NCI-H82 treated with DMSO at 0.1 percent for 48 hours (cell line): Measurements from ENCODE around the gene TOP1.

Experiments used
- DNase-seq: peaks from one replicate; lab custom pipeline; 2025; ENCODE audit not compliant: unreplicated experiment; lab: John Stamatoyannopoulos, UW

The TOP1 gene

DNA sequence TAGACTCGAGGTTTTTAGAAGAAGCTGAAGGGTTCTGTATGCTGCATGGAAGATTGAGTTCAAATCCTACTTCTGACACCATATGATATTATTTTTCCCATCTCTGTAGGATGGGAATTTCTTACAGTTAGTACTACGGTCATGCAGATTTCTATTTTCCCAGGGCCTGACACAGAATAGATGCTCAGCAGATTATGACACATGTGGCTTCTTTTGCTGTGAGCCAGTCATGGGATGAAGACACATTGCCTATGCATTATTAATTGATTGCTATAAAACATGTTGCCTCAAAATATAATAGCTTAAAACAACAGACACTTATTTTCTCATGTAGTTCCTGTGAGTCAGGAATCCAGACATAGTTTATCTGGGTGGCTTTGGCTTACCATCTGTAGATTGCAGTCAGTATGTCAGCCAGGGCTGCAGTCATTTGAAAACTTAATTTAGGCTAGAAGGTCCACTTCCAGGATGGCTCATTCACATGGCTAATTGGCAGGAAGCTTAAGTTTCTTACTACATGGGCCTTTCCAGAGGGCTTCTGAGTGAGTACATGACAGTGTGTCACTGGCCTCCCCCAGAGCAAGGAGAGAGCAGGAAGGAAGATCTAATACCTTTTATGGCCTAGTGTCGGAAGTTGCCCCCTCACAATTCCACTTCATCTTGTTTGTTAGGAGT is 29.5 kb downstream of the TOP1 start:
- no peak for DNase-seq

DNA sequence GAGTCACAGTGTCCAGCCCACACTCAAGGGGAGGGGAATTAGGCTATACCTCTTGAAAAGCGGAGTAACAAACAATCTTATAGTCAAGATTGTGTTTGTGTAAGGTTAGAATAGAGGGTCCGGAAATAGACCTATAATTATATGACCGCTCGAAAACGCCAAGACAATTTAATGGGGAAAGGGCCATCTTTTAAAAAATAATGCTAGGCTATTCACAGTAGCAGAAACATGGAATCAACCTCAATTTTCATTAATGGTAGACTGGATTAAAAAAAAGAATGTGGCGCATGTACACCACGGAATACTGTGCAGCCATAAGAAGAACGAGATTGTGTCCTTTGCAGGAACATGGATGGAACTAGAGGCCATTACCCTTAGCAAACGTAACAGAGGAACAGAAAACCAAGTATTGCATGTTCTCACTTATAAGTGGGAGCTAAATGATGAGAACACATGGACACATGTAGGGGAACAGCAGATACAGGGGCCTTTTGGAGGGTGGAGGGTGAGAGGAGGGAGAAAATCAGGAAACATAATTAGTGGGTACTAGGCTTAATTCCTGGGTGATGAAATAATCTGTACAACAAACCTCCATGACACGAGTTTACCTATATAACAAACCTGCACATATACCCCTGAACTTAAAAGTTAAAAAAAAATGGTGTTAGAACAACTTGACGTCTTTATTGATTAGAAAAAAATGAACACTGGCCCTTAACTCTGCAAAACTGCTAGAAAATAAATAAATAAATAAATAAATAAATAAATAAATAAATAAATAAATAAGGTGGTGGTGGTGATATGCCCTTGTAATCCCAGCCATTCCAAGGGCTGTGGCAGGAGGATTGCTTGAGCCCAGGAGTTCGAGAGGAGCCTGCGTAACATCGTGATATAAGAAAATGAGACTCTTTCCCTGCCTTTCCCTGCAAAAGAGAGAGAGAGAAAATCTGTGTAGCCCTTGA is 30.3 kb downstream of the TOP1 start:
- no peak for DNase-seq

DNA sequence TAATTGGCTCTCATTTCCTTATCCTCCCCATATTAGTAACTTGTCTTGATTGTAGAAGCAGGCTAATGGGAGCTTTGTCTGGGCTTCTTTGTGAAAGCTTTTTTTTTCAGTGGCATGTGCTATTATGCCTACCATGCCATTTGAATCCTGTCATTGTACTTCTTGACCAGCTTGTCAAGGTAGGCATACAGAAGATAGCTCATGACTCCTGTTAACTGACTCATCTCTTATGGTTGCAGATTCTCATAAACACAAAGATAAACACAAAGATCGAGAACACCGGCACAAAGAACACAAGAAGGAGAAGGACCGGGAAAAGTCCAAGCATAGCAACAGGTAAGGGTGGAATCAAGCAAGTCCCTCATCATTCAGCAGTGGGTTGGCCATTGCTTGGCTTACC is 32.5 kb downstream of the TOP1 start:
- no peak for DNase-seq

DNA sequence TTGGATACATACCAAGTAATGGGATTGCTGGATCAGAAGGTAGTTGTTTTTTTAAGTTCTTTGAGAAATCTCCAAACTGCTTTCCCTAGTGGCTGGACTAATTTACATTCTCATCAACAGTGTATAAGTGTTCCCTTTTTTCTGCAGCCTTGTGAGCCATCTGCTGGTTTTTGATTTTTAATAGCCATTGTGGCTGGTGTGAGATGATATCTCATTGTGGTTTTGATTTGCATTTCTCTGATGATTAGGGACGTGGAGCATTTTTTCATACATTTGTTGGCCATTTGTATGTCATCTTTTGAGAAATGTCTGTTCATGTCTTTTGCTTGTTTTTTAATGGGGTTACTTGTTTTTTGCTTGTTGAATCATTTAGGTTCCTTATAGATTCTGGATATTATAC is 34.8 kb downstream of the TOP1 start:
- no peak for DNase-seq

DNA sequence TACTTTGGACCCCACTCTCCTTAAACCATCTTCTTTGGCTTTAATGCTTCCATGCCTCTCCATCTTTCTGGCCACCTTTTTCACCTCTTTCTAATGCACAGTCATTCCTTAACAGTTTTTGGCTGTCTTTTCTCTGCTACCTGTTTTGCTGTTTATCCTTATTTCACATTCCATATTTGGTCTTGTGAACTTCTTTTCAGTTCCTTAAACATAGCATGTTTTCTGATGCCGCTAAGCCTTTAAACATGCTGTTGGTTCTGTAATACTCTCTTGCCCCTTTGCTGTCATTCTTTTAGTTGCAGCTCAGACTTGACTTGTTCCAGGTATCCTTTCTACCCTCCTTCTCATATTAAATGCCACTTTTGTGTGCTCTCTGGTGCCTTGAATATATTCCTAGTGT is 35.8 kb downstream of the TOP1 start:
- no peak for DNase-seq

DNA sequence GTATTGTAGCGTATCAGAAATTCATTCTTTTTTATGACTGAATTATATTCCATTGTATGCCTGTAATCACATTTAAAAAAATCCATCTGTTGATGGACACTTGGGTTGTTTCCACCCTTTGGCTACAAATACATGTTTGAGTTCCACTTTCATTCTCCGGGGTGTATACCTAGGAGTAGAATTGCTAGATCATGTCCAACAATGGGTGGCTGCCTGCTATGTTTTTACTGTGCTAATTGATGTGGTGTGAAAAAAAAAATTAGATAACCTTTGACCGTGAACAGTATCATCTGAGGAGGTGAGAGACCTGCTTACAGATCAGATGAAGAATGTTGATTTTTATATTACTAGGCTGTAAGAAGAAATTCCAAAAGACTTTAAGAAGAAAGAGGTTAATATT is 37.1 kb downstream of the TOP1 start:
- no peak for DNase-seq

DNA sequence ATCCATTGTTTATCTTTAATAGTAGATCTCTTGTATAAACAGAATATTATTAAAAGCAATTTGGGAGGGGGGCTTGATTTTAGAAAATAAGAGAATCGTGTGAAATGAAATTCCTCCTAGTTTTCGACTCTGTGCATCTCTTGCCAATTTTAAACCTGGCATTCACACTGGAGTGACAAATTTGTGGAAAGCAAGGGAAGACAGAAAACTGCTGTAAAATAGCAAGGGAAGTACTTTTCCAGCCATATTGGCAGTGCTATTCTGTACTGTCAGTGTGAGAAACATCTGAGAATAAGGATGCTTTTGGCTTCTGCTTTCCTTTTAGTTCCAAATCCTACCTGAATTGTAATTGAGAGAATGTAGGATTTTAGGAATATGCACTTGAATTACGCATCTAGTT is 40.2 kb downstream of the TOP1 start:
- DNase-seq = no peak

DNA sequence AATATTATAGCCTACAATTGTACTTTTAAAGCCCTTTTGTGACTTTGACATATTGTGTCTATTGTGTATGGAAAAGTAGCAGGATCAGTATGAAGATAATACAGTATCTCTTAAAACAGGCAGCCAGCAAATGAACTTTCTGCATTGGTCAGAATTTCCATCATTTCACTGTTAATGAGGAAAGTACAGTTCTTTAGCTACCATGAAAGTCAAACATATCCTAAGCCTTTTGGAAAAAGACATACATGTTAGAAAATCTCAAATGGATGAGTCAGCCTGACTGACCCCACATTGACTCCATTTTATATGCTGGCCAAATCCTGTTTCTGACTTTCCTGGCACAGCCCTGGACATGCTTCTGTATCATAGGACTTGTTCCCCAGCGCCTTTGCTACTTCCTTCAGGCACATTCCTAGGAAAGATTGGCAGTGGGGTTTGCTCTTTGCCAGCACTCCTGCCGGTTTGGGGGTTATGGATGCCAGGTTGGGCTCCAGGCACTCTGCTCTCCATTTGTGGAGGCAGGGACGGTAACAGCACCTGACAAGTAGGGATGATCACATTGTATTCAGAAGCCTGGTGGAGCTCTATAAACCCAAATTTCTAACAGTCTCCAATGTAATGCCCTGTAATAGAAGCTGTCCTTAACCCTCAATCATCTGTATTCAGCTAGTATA is 43.7 kb downstream of the TOP1 start:
- no peak for DNase-seq

DNA sequence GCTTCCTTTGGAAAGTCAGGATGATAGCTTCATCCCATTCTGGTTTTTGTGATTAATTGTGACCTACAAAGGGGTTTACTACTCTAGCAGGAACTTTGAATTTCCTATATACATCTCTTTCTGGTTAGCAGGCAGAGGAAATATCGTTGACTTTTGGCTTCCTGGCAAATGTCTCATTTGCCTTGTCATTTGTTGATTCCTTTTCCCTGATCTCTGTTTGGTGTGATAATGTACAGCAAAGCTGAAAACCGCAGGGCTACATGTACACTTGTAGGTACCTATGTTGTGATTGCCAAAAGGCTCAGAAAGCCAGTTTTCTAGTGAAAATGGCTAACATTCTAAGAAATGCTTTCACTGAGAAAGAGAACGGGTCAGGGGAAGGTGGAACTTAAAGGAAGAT is 44.3 kb downstream of the TOP1 start:
- no peak for DNase-seq

DNA sequence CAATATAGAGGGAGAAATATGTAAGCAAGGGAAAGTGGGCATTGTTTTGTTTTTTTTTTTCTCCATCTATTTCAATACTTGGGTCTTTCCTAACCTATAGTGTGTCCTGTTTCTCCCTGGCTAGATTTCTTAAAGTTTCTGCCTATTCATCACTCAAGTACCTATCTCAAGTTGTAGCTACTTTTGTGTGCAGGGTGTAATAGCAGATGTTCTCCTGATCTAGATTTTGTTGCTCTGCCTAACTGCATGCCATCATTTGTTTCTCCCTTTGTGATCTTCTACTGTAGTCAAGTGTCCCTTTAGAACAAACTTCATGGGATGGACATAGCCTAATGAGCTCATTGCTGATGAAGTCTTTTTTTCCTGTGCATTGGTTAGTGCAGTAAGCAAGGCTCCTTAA is 45.8 kb downstream of the TOP1 start:
- no peak for DNase-seq

DNA sequence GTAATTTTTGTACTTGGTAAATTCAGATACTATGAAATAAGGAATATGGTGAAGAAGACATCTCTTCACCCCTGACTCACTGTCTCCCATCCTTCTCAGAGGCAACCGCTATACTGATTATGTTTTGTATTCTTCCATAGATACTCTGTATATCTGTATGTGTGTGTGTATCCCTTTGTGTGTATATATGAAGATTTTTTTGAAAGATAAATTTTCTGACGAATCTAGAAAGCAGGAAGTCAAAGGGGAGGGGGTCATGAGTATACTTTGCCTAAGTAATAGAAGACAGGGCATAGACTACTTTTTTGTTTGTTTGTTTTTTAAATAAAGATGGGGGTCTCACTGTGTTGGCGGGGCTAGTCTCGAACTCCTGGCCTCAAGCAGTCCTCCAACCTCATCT is 48.2 kb downstream of the TOP1 start:
- DNase-seq = no peak

DNA sequence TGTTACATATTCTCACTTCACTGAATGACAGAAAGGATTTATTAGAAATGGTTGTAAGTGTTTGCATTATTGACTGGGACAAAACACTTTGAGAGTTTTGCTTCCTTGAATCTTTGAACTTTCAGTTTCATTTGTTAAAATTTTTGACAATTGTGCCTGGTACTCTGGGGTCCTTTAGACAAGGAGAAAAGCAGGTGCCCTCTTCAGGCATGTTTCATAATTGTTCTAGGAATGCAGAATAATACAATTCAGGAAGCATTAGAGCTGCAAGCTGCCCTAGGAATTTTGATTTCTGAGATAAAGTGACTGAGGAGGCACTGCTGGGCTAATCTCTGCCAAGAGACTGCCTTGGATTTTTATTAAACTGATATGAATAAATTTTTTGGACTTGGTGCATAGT is 49.7 kb downstream of the TOP1 start:
- DNase-seq = no peak

DNA sequence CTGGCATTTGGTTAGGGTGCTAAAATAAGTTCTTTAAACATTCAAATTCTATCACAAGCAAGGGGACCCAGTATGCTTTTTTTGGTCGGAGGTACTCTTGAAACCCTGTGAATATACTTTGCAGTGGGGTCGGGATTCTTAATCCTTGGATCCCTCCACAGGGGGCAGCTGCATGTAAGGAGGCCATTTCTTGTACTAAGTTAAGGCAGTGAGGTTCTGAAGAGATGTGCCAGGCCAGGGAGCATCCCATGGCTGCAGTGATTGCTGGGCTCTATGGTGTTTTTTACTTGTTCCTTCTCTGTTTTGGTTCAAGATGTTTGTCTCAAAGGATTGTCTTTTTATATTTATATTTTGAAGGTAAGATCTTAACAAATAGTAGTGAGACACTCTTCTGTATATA is 50.4 kb downstream of the TOP1 start:
- DNase-seq = no peak

DNA sequence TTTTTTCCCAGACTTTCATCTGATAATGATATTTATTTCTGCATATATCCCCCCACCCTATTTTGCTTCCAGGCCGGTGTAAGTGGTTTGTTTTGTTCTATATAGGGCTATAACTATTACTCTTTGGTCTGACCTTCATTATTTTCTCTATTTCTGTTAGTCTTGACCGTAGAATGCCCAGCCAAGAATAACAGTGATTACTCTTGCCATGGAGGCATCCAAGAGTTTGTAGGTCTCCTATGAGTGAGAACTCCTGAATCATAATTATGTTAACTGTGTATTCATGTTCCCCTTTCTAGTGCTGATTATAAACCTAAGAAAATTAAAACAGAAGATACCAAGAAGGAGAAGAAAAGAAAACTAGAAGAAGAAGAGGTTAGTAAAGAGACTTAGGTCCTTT is 52.2 kb downstream of the TOP1 start:
- DNase-seq = no peak

DNA sequence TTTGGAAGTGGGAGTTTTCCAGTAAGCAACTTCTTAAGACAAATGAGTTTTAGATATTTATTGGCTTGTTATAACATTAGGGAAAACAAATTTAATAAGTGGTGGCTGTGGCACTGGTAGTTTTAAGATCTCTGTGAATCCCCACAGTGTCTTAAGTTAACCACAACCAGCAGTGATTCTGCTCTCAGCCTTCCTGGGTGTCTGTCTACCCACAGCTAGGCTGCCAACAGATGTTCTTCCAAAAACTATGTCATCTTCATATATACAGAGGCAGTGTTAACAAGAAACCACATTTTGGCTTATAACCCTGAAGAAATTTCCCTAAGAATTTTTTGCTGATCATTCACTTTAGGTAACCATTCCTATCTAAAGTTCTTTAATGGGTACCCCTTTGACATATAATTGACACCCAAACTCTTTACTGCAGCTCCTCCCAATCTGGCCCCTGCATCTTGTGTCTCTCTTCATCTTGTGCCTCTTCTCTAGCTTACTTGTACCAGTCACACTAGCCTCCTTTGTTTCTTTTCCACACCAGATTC is 52.7 kb downstream of the TOP1 start:
- no peak for DNase-seq

DNA sequence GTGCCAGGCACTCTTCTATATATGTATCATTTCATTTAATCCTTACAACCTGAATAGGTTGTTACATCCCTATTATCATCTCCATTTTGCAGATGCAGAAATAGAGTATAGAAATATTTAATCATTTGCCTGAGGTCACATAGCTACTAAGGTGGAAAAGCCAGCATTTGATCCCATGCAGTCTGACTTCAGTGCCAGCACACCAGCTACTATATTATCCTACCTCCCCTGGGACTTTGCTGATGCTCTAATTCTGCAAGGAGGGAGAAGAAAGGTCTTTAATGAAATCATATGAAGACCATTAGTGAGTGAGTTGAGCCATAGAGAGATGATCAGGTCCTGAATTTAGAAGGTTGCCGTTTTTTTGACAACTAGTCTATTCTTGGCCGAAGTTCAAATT is 53.7 kb downstream of the TOP1 start:
- DNase-seq = no peak

DNA sequence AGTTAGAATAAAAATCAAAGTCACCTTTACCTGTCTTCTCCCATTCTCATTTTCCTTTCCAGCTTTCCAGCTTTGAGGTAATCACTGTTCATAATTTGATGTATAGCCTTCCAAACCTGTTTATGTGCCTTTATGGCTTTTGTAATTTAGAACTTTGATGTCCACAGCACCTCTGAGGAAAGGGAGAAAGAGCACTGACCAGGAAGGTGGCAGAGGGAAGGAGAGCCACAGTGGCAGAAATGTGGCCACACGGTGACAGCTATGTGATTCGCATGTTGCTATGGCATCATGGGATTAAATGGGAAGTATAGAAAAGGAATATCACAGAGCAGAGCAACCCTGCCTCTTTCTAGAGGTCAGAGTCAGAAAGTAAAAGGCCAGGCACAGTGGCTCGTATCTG is 57.0 kb downstream of the TOP1 start:
- DNase-seq = no peak

DNA sequence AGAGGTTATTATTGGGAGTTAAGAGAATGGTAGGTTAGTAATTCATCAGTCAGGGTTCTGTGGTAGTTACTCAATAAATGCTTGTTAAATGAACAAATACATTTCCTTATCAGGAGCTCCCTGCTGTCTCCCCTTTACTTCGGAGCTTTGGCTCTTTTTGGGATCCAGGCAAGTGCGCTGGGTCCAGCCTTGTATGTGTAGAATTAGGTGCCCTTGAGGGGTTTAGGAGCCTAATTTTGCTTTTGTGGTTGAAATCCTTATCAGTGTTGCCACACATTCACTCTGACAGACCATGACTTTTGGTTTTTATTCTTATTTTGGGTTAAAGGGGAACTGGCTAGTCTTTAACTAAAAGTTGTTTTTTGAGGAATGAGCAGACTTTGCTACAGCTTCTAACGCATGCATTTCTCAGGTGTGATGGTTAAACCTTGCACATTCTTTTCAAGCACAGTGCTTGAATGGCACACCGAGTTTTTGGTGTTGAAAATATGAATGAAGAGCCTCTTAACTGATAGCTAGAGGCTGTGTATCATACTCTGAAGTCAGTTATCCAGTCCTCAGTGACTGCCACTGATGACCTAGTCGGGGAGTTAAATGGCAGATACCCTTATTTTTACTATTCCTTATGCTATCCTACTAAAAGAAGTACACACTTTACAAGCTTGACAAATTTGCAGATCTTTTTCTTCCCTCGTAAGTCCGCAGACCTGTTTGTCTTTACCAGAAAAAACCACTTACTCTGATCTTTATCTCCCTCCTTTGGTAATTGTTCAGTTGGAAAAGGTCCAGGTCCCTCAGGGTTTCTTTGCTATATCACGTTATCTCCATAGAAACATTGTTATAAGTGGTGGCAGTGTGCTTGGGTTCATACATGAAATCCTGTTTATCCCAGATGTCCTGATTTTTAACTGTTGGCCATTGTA is 58.0 kb downstream of the TOP1 start:
- no peak for DNase-seq

DNA sequence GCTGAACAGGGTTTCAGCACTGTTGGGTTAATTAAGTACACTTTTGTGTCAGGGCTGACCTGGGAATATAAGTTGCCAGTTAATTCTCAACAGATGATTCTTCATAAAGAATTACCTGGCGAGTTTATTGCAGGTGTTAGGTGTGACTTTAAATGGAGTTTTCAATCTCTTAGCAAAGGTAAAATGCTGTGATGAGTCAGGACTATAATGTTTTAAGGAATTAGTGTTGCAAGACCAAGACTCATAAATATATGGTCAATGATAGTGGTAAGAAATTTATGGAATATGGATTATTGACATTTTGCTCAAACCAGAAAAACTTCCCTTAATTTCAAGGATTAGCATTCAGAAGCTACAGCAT is 58.7 kb downstream of the TOP1 start:
- DNase-seq = no peak

DNA sequence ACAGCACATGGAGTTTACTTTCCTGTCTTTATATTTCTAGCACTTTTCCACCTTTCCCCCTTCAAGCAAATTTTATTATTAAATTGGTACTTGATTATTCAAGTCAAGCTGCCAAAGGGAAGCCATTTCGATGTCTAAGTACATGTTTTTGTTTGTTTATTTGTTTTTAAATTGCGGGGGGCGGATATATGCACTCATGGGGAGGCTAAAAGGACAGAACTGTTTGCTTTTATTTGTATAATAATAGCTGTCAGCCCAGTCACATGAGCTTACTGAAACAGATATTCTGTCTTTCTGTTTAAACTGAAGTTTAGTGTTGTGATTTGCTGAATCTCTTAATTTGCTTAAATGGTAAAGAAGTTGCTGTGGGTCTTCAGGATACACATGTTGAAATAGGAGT is 59.2 kb downstream of the TOP1 start:
- no peak for DNase-seq

DNA sequence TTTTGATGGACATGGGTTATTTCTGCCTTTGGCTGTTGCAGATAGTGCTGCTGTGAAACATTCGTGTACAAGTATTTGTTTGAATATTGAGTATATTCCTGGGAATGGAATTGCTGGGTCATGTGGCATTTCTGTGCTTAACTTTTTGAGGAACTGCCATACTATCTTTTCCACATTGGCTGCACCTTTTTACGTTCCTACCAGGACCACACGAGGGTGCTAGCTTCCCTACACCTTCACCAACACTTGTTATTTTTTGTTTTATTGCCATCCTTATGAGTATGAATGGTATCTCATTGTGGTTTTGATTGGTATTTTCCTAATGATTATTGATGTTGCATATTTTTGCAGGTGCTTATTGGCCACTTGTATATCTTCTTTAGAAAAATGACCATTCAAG is 60.9 kb downstream of the TOP1 start:
- DNase-seq = no peak
